ENCODE measurements around the gene CELF3. TPM values are rescaled to one million over a fixed set of nuclear protein-coding genes. Genes with fewer than 3 reads are reported as not detected.

Gene CELF3
- total and polyA plus RNA-seq, 2 donors (not counting 1 experiment from before 2014, with no cell fraction given) = not detected

DNA sequence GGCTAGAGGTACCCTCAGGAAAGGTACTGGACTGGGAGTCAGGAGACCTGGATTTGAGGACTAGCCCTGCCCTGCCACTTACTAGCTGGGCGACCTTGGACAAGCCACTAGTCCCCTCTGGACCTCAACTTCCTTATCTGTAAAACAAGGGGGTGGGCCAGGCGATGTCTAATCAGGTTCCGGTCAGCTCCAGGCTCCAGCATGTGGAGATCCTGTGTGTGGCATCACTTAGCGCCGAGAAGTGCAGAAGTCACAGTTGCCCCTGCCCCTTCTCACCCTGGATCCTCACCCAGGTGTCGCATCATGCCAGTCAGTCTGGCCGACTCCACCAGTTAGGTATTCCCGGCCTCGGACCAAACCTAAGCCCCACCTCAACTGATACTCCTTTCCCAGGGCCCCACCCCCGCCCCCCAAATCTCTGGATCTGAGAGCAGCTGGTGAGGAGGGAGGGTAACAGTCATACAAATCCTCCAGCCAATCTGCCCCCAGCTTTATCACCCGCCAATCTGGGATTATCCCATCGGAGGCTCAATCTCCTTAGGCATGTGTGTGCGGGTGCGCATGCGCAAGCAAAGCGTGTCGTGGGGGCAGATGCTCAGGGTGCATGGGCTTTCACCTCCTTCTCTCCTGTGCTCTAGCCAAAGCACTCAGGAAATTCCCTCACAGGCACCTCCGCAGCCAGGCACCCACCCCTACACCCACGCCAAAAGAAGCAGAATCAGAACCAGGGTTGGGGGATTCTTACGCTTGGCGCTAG, 5.4 kb downstream of the CELF3 start:
- H3K27ac Mint-ChIP-seq = no peak overlapping the region
- Histone ChIP-seq H3K9ac (ENCODE audit: low read length) (no peak overlapping the region), H3K9me3 (ENCODE audit: control extremely low read depth in 1 of 3, control insufficient read depth in 2 of 3, insufficient read depth in 1 of 3, low read length in 2 of 3) (peaks cover 0 to 2% (median 0%) of the 10 kb centered on the region in 3 donors), H3K27ac (ENCODE audit: low read length in 2 of 2) (no peak overlapping the region), H3K36me3 (replicated peaks in 1 of 2; ENCODE audit: control extremely low read depth in 1 of 2, control insufficient read depth in 1 of 2, extremely low read depth in 1 of 2, insufficient read depth in 2 of 2, low read length in 1 of 2) (no peaks in the 10 kb centered on the region), H3K27me3 (replicated peaks in 1 of 4; ENCODE audit: control extremely low read depth in 1 of 4, control insufficient read depth in 3 of 4, insufficient read depth in 4 of 4, low read length in 3 of 4) (peaks cover 0 to 20% (median 8%) of the 10 kb centered on the region in 4 experiments), H2AFZ (ENCODE audit: insufficient read depth, low read depth, low read length, poor library complexity, severe bottlenecking) (no peak overlapping the region), H3K4me3 (ENCODE audit: control extremely low read depth in 1 of 5, extremely low read depth in 1 of 5, insufficient read depth in 1 of 5, low read depth in 2 of 5, low read length in 4 of 5) (no peak overlapping the region), H4K20me1 (ENCODE audit: control insufficient read depth, insufficient read depth, low read length, poor library complexity, severe bottlenecking) (no peaks in the 10 kb centered on the region), H3K4me1 (ENCODE audit: control insufficient read depth in 2 of 2, insufficient read depth in 2 of 2, low read length in 2 of 2) (no peaks in the 10 kb centered on the region), H3K79me2 (ENCODE audit: control insufficient read depth, insufficient read depth, low read length) (no peaks in the 10 kb centered on the region), H3K4me2 (replicated peaks; ENCODE audit: low read depth, low read length, poor library complexity, severe bottlenecking) (no peak overlapping the region)
- H3K9me3 Mint-ChIP-seq (ENCODE audit: insufficient read depth) = no peaks in the 10 kb centered on the region
- ChIA-PET POLR2A (no interaction called here), CTCF (no interaction called here)
- intact Hi-C loops (cut with micrococcal nuclease) = no loop called here
- TF ChIP-seq, protein P1, sequence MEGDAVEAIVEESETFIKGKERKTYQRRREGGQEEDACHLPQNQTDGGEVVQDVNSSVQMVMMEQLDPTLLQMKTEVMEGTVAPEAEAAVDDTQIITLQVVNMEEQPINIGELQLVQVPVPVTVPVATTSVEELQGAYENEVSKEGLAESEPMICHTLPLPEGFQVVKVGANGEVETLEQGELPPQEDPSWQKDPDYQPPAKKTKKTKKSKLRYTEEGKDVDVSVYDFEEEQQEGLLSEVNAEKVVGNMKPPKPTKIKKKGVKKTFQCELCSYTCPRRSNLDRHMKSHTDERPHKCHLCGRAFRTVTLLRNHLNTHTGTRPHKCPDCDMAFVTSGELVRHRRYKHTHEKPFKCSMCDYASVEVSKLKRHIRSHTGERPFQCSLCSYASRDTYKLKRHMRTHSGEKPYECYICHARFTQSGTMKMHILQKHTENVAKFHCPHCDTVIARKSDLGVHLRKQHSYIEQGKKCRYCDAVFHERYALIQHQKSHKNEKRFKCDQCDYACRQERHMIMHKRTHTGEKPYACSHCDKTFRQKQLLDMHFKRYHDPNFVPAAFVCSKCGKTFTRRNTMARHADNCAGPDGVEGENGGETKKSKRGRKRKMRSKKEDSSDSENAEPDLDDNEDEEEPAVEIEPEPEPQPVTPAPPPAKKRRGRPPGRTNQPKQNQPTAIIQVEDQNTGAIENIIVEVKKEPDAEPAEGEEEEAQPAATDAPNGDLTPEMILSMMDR (IDR thresholded peaks at IDR 0.05) = no peak
- no peak for TF ChIP-seq EZH2 (IDR thresholded peaks at IDR 0.05; ENCODE audit: borderline replicate concordance, insufficient read depth, low read depth, low read length, poor library complexity, severe bottlenecking)
- DNase-seq = no peak
- ATAC-seq (ENCODE audit: low read depth) = no peak
- WGBS (ENCODE audit: insufficient coverage) = 91% methylated on average over 14 of the region's 21 CpGs
- peaks cover 2% of the 10 kb centered on the region for H3K4me1 Mint-ChIP-seq
- H3K4me3 Mint-ChIP-seq = no peak overlapping the region
- peaks cover 45% of the 10 kb centered on the region for H3K27me3 Mint-ChIP-seq

DNA sequence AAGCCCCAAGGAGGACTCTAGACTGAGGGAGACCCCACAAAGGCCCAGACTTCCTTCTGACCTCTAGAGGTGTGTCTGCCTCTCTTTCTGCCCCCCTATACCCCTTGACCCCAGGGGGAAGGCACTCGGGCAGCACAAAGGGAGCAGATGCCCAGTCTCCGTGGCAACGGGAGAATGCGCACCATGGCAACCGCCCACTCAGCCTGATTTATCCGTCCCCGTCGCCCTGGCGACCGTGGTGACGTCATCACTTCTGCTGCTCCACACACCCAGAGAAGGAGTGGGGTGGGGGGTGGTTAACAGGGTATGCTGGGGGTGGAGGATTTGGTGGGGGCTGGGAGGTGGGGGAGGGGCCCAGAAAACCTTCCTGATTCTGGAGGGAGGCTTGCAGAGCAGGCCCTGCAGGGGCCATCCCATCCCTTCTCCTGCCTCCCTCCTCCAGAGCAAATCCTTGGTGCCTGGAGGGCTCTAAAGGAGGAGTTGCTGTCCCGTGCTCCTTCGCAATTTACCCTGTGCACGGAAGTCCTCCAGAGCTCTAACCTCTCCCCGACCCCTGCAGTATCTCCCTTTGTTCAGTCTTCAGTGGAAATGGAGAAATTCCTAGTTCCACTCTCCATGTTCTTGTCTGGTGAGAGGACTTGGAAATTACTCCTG, 6.3 kb downstream of the CELF3 start:
- DNase-seq (no peak), ATAC-seq (ENCODE audit: low read depth) (no peak)
- no peaks in the 10 kb centered on the region for H3K79me2 ChIP-seq (ENCODE audit: control insufficient read depth, insufficient read depth, low read length)
- H3K4me2 ChIP-seq (replicated peaks; ENCODE audit: low read depth, low read length, poor library complexity, severe bottlenecking) = no peak overlapping the region
- no peaks in the 10 kb centered on the region for H3K4me1 ChIP-seq (ENCODE audit: control insufficient read depth in 2 of 2, insufficient read depth in 2 of 2, low read length in 2 of 2)
- Mint-ChIP-seq H3K9me3 (ENCODE audit: insufficient read depth) (no peaks in the 10 kb centered on the region), H3K27me3 (peaks cover 36% of the 10 kb centered on the region), H3K27ac (no peak overlapping the region), H3K4me1 (no peaks in the 10 kb centered on the region), H3K4me3 (no peak overlapping the region)
- no peak overlapping the region for H3K4me3 ChIP-seq (ENCODE audit: control extremely low read depth in 1 of 5, extremely low read depth in 1 of 5, insufficient read depth in 1 of 5, low read depth in 2 of 5, low read length in 4 of 5)
- no peaks in the 10 kb centered on the region for H4K20me1 ChIP-seq (ENCODE audit: control insufficient read depth, insufficient read depth, low read length, poor library complexity, severe bottlenecking)
- no peak overlapping the region for H2AFZ ChIP-seq (ENCODE audit: insufficient read depth, low read depth, low read length, poor library complexity, severe bottlenecking)
- H3K36me3 ChIP-seq (replicated peaks in 1 of 2; ENCODE audit: control extremely low read depth in 1 of 2, control insufficient read depth in 1 of 2, extremely low read depth in 1 of 2, insufficient read depth in 2 of 2, low read length in 1 of 2) = no peaks in the 10 kb centered on the region
- H3K27ac ChIP-seq (ENCODE audit: low read length in 2 of 2) = no peak overlapping the region
- H3K27me3 ChIP-seq (replicated peaks in 1 of 4; ENCODE audit: control extremely low read depth in 1 of 4, control insufficient read depth in 3 of 4, insufficient read depth in 4 of 4, low read length in 3 of 4) = peaks cover 0 to 12% (median 4%) of the 10 kb centered on the region in 4 experiments
- CTCF ChIA-PET = no interaction called here
- H3K9ac ChIP-seq (ENCODE audit: low read length) = no peak overlapping the region
- intact Hi-C loops (cut with micrococcal nuclease) = no loop called here
- TF ChIP-seq, protein P1 (IDR thresholded peaks at IDR 0.05) = no peak
- TF ChIP-seq EZH2 (IDR thresholded peaks at IDR 0.05; ENCODE audit: borderline replicate concordance, insufficient read depth, low read depth, low read length, poor library complexity, severe bottlenecking) = no peak
- whole genome bisulfite sequencing (ENCODE audit: insufficient coverage) = 88% methylated on average over 7 of the region's 15 CpGs
- POLR2A ChIA-PET = no interaction called here
- peaks cover 0 to 2% (median 0%) of the 10 kb centered on the region in 3 donors for H3K9me3 ChIP-seq (ENCODE audit: control extremely low read depth in 1 of 3, control insufficient read depth in 2 of 3, insufficient read depth in 1 of 3, low read length in 2 of 3)
